Omental fat pad (tissue), 4 donors: ENCODE data around the gene CAMK1D. TPM values are rescaled to one million over a fixed set of nuclear protein-coding genes. Genes with fewer than 3 reads are reported as not detected.

Source experiments
- ATAC-seq: fragments of 150-250 bp; one replicate; pipeline ENCODE4 v1.9.1; 2016; ENCODE audit warnings: mild to moderate bottlenecking, moderate library complexity; ENCODE audit not compliant: low FRiP score
- DNase-seq: peaks from one replicate; pipeline ENCODE4 v3.0.0-alpha.2; 2019; ENCODE audit warnings: low spot score
- CTCF ChIP-seq, 3 donors: fragments of 450-650 bp; IDR thresholded peaks; one replicate each; pipeline ENCODE4 v1.5.1; 2016 to 2017; ENCODE audit warnings: antibody characterized with exemption in 3 of 3, mild to moderate bottlenecking in 3 of 3, moderate library complexity in 2 of 3
- total RNA-seq, 4 donors: library from RNA; depleted of rRNA; stranded (reverse); fragments of >200 nt; gene quantifications; one replicate each; pipeline ENCODE4 v1.1.0, GENCODE V29; 2016

The CAMK1D gene
- total RNA-seq, 4 donors from 2014 or later, result 6.0 to 15.8 (median 8.8) TPM

GRCh38 chr10:12595936-12596576 lies 246.7 kb downstream of the CAMK1D start:
- DNase-seq, result no peak
- ATAC-seq, result no peak
- no peak for TF ChIP-seq CTCF (IDR thresholded peaks at IDR 0.05)

- DNase-seq, result no peak
- no peak for TF ChIP-seq CTCF (IDR thresholded peaks at IDR 0.05)
- no peak for ATAC-seq
Observed at GRCh38 chr10:12597176-12597575, 247.8 kb downstream of the CAMK1D start.

GRCh38 chr10:12597788-12598765 lies 248.7 kb downstream of the CAMK1D start:
- ATAC-seq (no peak), DNase-seq (no peak)
- TF ChIP-seq CTCF (IDR thresholded peaks at IDR 0.05), result no peak

GRCh38 chr10:12600652-12601051 lies 251.3 kb downstream of the CAMK1D start:
- no peak for TF ChIP-seq CTCF (IDR thresholded peaks at IDR 0.05)
- DNase-seq, result no peak
- no peak for ATAC-seq

- DNase-seq, result no peak
- TF ChIP-seq CTCF (IDR thresholded peaks at IDR 0.05), result no peak
- no peak for ATAC-seq
Observed at GRCh38 chr10:12602521-12602920, 253.2 kb downstream of the CAMK1D start.

GRCh38 chr10:12603766-12604470 lies 254.6 kb downstream of the CAMK1D start:
- no peak for ATAC-seq
- TF ChIP-seq CTCF (IDR thresholded peaks at IDR 0.05), result no peak
- no peak for DNase-seq
